H9 (cell line): ENCODE data around the gene FAM98C. TPM values are rescaled to one million over a fixed set of nuclear protein-coding genes. Genes with fewer than 3 reads are reported as not detected.

Experiments used
- DNase-seq: peaks from one replicate; pipeline ENCODE4 v3.0.0-alpha.2; 2017
- H2AFZ ChIP-seq: one replicate; pipeline ENCODE4 v1.6.1; 2013; ENCODE audit warnings: mild to moderate bottlenecking, low read length, control low read depth, moderate library complexity
- H2AK5ac ChIP-seq: 2 replicates; pipeline ENCODE4 v1.6.1; 2013; ENCODE audit warnings: low read length, control low read depth, mixed read lengths; ENCODE audit not compliant: insufficient read length
- H2BK120ac ChIP-seq: one replicate; pipeline ENCODE4 v1.6.1; 2013; ENCODE audit warnings: low read depth, mild to moderate bottlenecking, low read length, control low read depth, inconsistent platforms; ENCODE audit not compliant: poor library complexity, severe bottlenecking
- H2BK12ac ChIP-seq: 2 replicates; pipeline ENCODE4 v1.6.1; 2013; ENCODE audit warnings: low read length, control low read depth, mixed read lengths, low read depth; ENCODE audit not compliant: insufficient read length
- H2BK15ac ChIP-seq: 2 replicates; pipeline ENCODE4 v1.6.1; 2013; ENCODE audit warnings: low read depth, low read length, control low read depth
- H2BK20ac ChIP-seq: one replicate; pipeline ENCODE4 v1.6.1; 2013; ENCODE audit warnings: low read depth, mild to moderate bottlenecking, low read length, control low read depth, inconsistent platforms; ENCODE audit not compliant: poor library complexity, severe bottlenecking
- H2BK5ac ChIP-seq: 2 replicates; pipeline ENCODE4 v1.6.1; 2013; ENCODE audit warnings: low read length, control low read depth, mixed read lengths; ENCODE audit not compliant: insufficient read length
- H3K14ac ChIP-seq: 2 replicates; pipeline ENCODE4 v1.6.1; 2013; ENCODE audit warnings: low read length, control low read depth; ENCODE audit not compliant: insufficient read depth
- H3K18ac ChIP-seq: 2 replicates; pipeline ENCODE4 v1.6.1; 2013; ENCODE audit warnings: low read depth, mild to moderate bottlenecking, mixed read lengths, low read length, control low read depth; ENCODE audit not compliant: insufficient read length
- H3K23ac ChIP-seq: 2 replicates; pipeline ENCODE4 v1.6.1; 2013; ENCODE audit warnings: low read length, control low read depth, mixed read lengths, low read depth; ENCODE audit not compliant: insufficient read length
- H3K23me2 ChIP-seq: 2 replicates; pipeline ENCODE4 v1.6.1; 2013; ENCODE audit warnings: low read depth, mild to moderate bottlenecking, mixed read lengths, low read length, control low read depth; ENCODE audit not compliant: insufficient read length, poor library complexity, severe bottlenecking
- H3K27ac ChIP-seq: 2 replicates; pipeline ENCODE4 v1.5.1; 2013; ENCODE audit warnings: low read length, control low read depth, mixed read lengths, low read depth; ENCODE audit not compliant: insufficient read length
- H3K27me3 ChIP-seq: 2 replicates; pipeline ENCODE4 v1.6.1; 2013; ENCODE audit warnings: low read length, control low read depth, inconsistent platforms; ENCODE audit not compliant: insufficient read depth
- H3K4ac ChIP-seq: 2 replicates; pipeline ENCODE4 v1.6.1; 2013; ENCODE audit warnings: low read depth, mild to moderate bottlenecking, control low read depth, inconsistent platforms, low read length, moderate library complexity
- H3K4me1 ChIP-seq: 2 replicates; pipeline ENCODE4 v1.6.1; 2013; ENCODE audit warnings: low read length, control low read depth, inconsistent platforms; ENCODE audit not compliant: insufficient read depth
- H3K4me2 ChIP-seq: 2 replicates; pipeline ENCODE4 v1.6.1; 2013; ENCODE audit warnings: low read length, control low read depth, mixed read lengths; ENCODE audit not compliant: insufficient read length, insufficient read depth
- H3K56ac ChIP-seq: 2 replicates; pipeline ENCODE4 v1.6.1; 2013; ENCODE audit warnings: low read depth, mild to moderate bottlenecking, mixed read lengths, low read length, control low read depth; ENCODE audit not compliant: insufficient read length
- H3K79me1 ChIP-seq: 2 replicates; pipeline ENCODE4 v1.6.1; 2013; ENCODE audit warnings: low read depth, mild to moderate bottlenecking, moderate library complexity, low read length, control low read depth, inconsistent platforms; ENCODE audit not compliant: insufficient read depth, poor library complexity, severe bottlenecking
- H3K79me2 ChIP-seq: 2 replicates; pipeline ENCODE4 v1.6.1; 2013; ENCODE audit warnings: low read length, control low read depth, inconsistent platforms; ENCODE audit not compliant: insufficient read depth
- H3K9ac ChIP-seq: 2 replicates; pipeline ENCODE4 v1.6.1; 2013; ENCODE audit warnings: low read length, control low read depth, mixed read lengths; ENCODE audit not compliant: insufficient read length; ENCODE audit errors: extremely low read depth
- H3K9me3 ChIP-seq: one replicate; pipeline ENCODE4 v1.6.1; 2013; ENCODE audit warnings: low read depth, low read length, inconsistent platforms; ENCODE audit not compliant: control insufficient read depth
- H3T11ph ChIP-seq: one replicate; pipeline ENCODE4 v1.6.1; 2013; ENCODE audit warnings: mild to moderate bottlenecking, low read length, control low read depth, inconsistent platforms
- H4K20me1 ChIP-seq: one replicate; pipeline ENCODE4 v1.6.1; 2013; ENCODE audit not compliant: control insufficient read depth, insufficient read length, insufficient read depth
- H4K5ac ChIP-seq: 2 replicates; pipeline ENCODE4 v1.6.1; 2013; ENCODE audit warnings: low read depth, mild to moderate bottlenecking, mixed read lengths, low read length, control low read depth; ENCODE audit not compliant: insufficient read length
- H4K8ac ChIP-seq: replicated peaks from 2 replicates; pipeline ENCODE4 v1.6.1; 2013; ENCODE audit warnings: low read length, control low read depth, mixed read lengths, low read depth; ENCODE audit not compliant: insufficient read length
- H4K91ac ChIP-seq: 2 replicates; pipeline ENCODE4 v1.6.1; 2013; ENCODE audit warnings: low read depth, mild to moderate bottlenecking, moderate library complexity, mixed read lengths, low read length, control low read depth; ENCODE audit not compliant: insufficient read length
- H3K27ac Mint-ChIP-seq, 3 experiments: 2 replicates in 2 of 3; 3 replicates in 1 of 3; pipeline ENCODE4 v1.8.0; 2020 to 2021; ENCODE audit warnings: mixed read lengths in 3 of 3, mild to moderate bottlenecking in 1 of 3, moderate library complexity in 1 of 3
- H3K27me3 Mint-ChIP-seq: 2 replicates; pipeline ENCODE4 v1.8.0; 2021; ENCODE audit warnings: low read depth, mild to moderate bottlenecking, moderate library complexity, mixed read lengths
- H3K36me3 Mint-ChIP-seq, 3 experiments: 2 replicates in 2 of 3; 3 replicates in 1 of 3; pipeline ENCODE4 v1.8.0; 2020 to 2021; ENCODE audit warnings: low read depth in 3 of 3, mixed read lengths in 3 of 3; ENCODE audit not compliant: insufficient read depth in 1 of 3
- H3K4me1 Mint-ChIP-seq, 2 experiments: 2 replicates each; pipeline ENCODE4 v1.8.0; 2020; ENCODE audit warnings: mixed read lengths in 2 of 2
- H3K4me3 Mint-ChIP-seq, 2 experiments: 2 replicates in 1 of 2; 3 replicates in 1 of 2; pipeline ENCODE4 v1.8.0; 2020 to 2021; ENCODE audit warnings: mild to moderate bottlenecking in 2 of 2, mixed read lengths in 2 of 2, moderate library complexity in 1 of 2
- H3K9me3 Mint-ChIP-seq, 2 experiments: 2 replicates in 1 of 2; 3 replicates in 1 of 2; pipeline ENCODE4 v1.8.0; 2020; ENCODE audit warnings: mild to moderate bottlenecking in 2 of 2, mixed read lengths in 2 of 2, moderate library complexity in 1 of 2
- WGBS: extraction: QIAGEN DNeasy Blood & Tissue Kit; methylation state at CpG from one replicate; pipeline ENCODE4 v1.1.7; 2013; ENCODE audit warnings: missing lambda C conversion rate, low lambda C conversion rate, mixed read lengths; ENCODE audit not compliant: insufficient read length; ENCODE audit errors: extremely low coverage; 5-methylcytosine and 5-hydroxymethylcytosine counted together
- total RNA-seq: library from RNA; stranded (reverse); gene quantifications from 2 replicates; pipeline ENCODE4 v1.2.1, GENCODE V29; 2021
- TF ChIP-seq, protein P1 (sequence below): fragments of 200-600 bp; sonication (generic); conservative IDR thresholded peaks from 3 replicates; pipeline ENCODE4 v1.8.0; 2021; ENCODE audit warnings: antibody characterized with exemption, mild to moderate bottlenecking

FAM98C gene
- total RNA-seq, 1 experiment from 2014 or later: 16.4 TPM

DNA sequence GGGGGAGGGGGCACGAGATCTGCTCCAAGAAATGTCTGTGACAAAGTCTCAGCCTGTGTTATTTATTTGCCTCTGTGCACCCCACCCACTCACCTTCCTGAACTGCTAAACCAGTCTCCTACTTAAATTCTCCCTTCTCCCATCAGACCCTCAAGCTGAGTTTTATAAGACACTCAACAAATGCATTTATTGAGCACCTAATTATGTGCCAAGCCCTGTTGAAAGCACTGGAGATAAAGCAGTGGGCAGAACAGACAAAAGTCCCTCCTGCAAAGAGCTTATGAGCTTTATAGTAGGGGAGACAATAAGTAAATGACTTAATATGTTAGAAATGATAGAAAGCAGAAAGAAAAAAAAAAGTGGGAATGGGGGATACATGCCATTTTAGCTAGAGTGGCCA lies 3.4 kb upstream of the FAM98C start:
- no peaks in the 10 kb centered on the region for H3K79me2 ChIP-seq
- no peak overlapping the region for H3T11ph ChIP-seq
- no peak overlapping the region for H2AK5ac ChIP-seq
- H3K79me1 ChIP-seq: no peaks in the 10 kb centered on the region
- H3K9ac ChIP-seq: no peak overlapping the region
- Mint-ChIP-seq H3K4me1 (peaks cover 8 to 12% of the 10 kb centered on the region in 2 experiments), H3K36me3 (peaks cover 9 to 13% (median 10%) of the 10 kb centered on the region in 3 experiments), H3K27ac (no peak overlapping the region), H3K9me3 (no peaks in the 10 kb centered on the region), H3K27me3 (peaks cover 67% of the 10 kb centered on the region), H3K4me3 (no peak overlapping the region; a peak in 1 of 5 replicates)
- H4K91ac ChIP-seq: no peak overlapping the region
- WGBS: no CpG with 5 or more reads among the region's 1 CpG
- no peak overlapping the region for H2BK20ac ChIP-seq
- H3K27me3 ChIP-seq: peaks cover 3% of the 10 kb centered on the region; the same call in 1 of the 2 replicates
- no peak overlapping the region for H3K4ac ChIP-seq
- DNase-seq: no peak
- H4K5ac ChIP-seq: no peak overlapping the region
- no peak overlapping the region for H4K8ac ChIP-seq
- no peak overlapping the region for H2AFZ ChIP-seq
- no peak overlapping the region for H2BK15ac ChIP-seq
- H3K56ac ChIP-seq: no peak overlapping the region
- H4K20me1 ChIP-seq: no peaks in the 10 kb centered on the region
- H2BK120ac ChIP-seq: no peak overlapping the region
- no peak overlapping the region for H2BK5ac ChIP-seq
- H3K9me3 ChIP-seq: no peaks in the 10 kb centered on the region
- H3K23me2 ChIP-seq: peaks cover 9% of the 10 kb centered on the region
- H3K18ac ChIP-seq: no peak overlapping the region
- no peak overlapping the region for H3K23ac ChIP-seq
- no peak overlapping the region for H3K4me2 ChIP-seq
- no peaks in the 10 kb centered on the region for H3K4me1 ChIP-seq
- H3K27ac ChIP-seq: no peak overlapping the region
- no peak overlapping the region for H2BK12ac ChIP-seq
- TF ChIP-seq, protein P1, sequence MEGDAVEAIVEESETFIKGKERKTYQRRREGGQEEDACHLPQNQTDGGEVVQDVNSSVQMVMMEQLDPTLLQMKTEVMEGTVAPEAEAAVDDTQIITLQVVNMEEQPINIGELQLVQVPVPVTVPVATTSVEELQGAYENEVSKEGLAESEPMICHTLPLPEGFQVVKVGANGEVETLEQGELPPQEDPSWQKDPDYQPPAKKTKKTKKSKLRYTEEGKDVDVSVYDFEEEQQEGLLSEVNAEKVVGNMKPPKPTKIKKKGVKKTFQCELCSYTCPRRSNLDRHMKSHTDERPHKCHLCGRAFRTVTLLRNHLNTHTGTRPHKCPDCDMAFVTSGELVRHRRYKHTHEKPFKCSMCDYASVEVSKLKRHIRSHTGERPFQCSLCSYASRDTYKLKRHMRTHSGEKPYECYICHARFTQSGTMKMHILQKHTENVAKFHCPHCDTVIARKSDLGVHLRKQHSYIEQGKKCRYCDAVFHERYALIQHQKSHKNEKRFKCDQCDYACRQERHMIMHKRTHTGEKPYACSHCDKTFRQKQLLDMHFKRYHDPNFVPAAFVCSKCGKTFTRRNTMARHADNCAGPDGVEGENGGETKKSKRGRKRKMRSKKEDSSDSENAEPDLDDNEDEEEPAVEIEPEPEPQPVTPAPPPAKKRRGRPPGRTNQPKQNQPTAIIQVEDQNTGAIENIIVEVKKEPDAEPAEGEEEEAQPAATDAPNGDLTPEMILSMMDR: no peak
- H3K14ac ChIP-seq: no peak overlapping the region
